ENCODE results near the gene WNT11. TPM values are rescaled to one million over a fixed set of nuclear protein-coding genes. Genes with fewer than 3 reads are reported as not detected.

WNT11 gene
- total RNA-seq, 1 experiment from 2014 or later: not detected

DNA sequence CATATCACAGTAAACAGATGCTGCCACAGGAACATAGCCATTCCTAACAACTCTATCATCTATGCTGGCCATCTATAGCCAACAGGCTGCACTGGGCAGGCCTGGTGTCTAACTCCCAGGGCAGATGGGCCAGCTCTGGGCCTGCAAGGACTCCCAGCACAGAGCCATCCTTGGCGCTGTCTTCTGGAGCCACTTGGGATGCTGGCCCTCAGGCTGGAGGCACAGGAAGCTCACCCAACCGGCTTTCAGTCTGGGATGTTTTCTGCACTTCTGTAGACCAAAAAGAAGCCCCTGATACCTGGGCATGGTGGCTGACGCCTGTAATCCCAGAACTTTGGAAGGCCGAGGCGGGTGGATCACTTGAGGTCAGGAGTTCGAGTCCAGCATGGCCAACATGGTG, 40.8 kb upstream of the WNT11 start:
- H3K27ac Mint-ChIP-seq (ENCODE audit: low read depth, unreplicated experiment): no peak overlapping the region
- intact Hi-C loops (cut with micrococcal nuclease): no loop called here
- no peaks in the 10 kb centered on the region for H3K36me3 Mint-ChIP-seq (ENCODE audit: insufficient read depth, unreplicated experiment)
- H3K4me1 Mint-ChIP-seq (ENCODE audit: insufficient read depth, unreplicated experiment): peaks cover 13% of the 10 kb centered on the region
- CTCF ChIA-PET: interaction anchor here (0.6 kb wide), 1 partner anchor 269 kb away, joined by 3 read pairs; no protein-coding TSS in a partner anchor
- TF ChIP-seq, protein P1, sequence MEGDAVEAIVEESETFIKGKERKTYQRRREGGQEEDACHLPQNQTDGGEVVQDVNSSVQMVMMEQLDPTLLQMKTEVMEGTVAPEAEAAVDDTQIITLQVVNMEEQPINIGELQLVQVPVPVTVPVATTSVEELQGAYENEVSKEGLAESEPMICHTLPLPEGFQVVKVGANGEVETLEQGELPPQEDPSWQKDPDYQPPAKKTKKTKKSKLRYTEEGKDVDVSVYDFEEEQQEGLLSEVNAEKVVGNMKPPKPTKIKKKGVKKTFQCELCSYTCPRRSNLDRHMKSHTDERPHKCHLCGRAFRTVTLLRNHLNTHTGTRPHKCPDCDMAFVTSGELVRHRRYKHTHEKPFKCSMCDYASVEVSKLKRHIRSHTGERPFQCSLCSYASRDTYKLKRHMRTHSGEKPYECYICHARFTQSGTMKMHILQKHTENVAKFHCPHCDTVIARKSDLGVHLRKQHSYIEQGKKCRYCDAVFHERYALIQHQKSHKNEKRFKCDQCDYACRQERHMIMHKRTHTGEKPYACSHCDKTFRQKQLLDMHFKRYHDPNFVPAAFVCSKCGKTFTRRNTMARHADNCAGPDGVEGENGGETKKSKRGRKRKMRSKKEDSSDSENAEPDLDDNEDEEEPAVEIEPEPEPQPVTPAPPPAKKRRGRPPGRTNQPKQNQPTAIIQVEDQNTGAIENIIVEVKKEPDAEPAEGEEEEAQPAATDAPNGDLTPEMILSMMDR (IDR thresholded peaks at IDR 0.05; ENCODE audit: unreplicated experiment): no peak
- no peak for DNase-seq (ENCODE audit: unreplicated experiment)
- peaks cover 12% of the 10 kb centered on the region for H3K27me3 Mint-ChIP-seq (ENCODE audit: insufficient read depth, unreplicated experiment)
- POLR2A ChIA-PET: interaction anchor here (0.7 to 1.5 kb wide), 2 partner anchors 11 to 107 kb away, joined by 4 to 8 read pairs; no protein-coding TSS in a partner anchor
- no peak overlapping the region for H3K4me3 Mint-ChIP-seq (ENCODE audit: unreplicated experiment)
- no TSS peak for BruUV-seq (replicated peaks)
- H3K9me3 Mint-ChIP-seq (ENCODE audit: unreplicated experiment): no peaks in the 10 kb centered on the region

GRCh38 chr11:76246271-76246933, 40.1 kb upstream of the WNT11 start:
- peaks cover 12% of the 10 kb centered on the region for H3K27me3 Mint-ChIP-seq (ENCODE audit: insufficient read depth, unreplicated experiment)
- TF ChIP-seq, protein P1 (IDR thresholded peaks at IDR 0.05; ENCODE audit: unreplicated experiment): no peak
- H3K9me3 Mint-ChIP-seq (ENCODE audit: unreplicated experiment): no peaks in the 10 kb centered on the region
- H3K27ac Mint-ChIP-seq (ENCODE audit: low read depth, unreplicated experiment): no peak overlapping the region
- no peak for DNase-seq (ENCODE audit: unreplicated experiment)
- ChIA-PET POLR2A (interaction anchor here (1.1 to 1.5 kb wide), 2 partner anchors 10 to 20 kb away, joined by 3 to 8 read pairs; no protein-coding TSS in a partner anchor), CTCF (interaction anchor here (0.6 kb wide), 1 partner anchor 270 kb away, joined by 3 read pairs; no protein-coding TSS in a partner anchor)
- BruUV-seq (replicated peaks): no TSS peak
- H3K4me3 Mint-ChIP-seq (ENCODE audit: unreplicated experiment): no peak overlapping the region
- intact Hi-C loops (cut with micrococcal nuclease): no loop called here
- H3K36me3 Mint-ChIP-seq (ENCODE audit: insufficient read depth, unreplicated experiment): no peaks in the 10 kb centered on the region
- peaks cover 7% of the 10 kb centered on the region for H3K4me1 Mint-ChIP-seq (ENCODE audit: insufficient read depth, unreplicated experiment)

- ChIA-PET CTCF (interaction anchor here (0.6 kb wide), 1 partner anchor 13 kb away, joined by 3 read pairs; no protein-coding TSS in a partner anchor), POLR2A (interaction anchor here (1.1 to 1.5 kb wide), 2 partner anchors 9 to 20 kb away, joined by 3 to 8 read pairs; no protein-coding TSS in a partner anchor)
- TF ChIP-seq, protein P1 (IDR thresholded peaks at IDR 0.05; ENCODE audit: unreplicated experiment): no peak
- BruUV-seq (replicated peaks): no TSS peak
- intact Hi-C loops (cut with micrococcal nuclease): no loop called here
- DNase-seq (ENCODE audit: unreplicated experiment): no peak
- Mint-ChIP-seq H3K4me3 (ENCODE audit: unreplicated experiment) (no peak overlapping the region), H3K27me3 (ENCODE audit: insufficient read depth, unreplicated experiment) (peaks cover 12% of the 10 kb centered on the region), H3K27ac (ENCODE audit: low read depth, unreplicated experiment) (no peak overlapping the region), H3K36me3 (ENCODE audit: insufficient read depth, unreplicated experiment) (no peaks in the 10 kb centered on the region), H3K4me1 (ENCODE audit: insufficient read depth, unreplicated experiment) (peaks cover 3% of the 10 kb centered on the region), H3K9me3 (ENCODE audit: unreplicated experiment) (no peaks in the 10 kb centered on the region)
Observed at GRCh38 chr11:76245720-76246119, 39.4 kb upstream of the WNT11 start.

DNA sequence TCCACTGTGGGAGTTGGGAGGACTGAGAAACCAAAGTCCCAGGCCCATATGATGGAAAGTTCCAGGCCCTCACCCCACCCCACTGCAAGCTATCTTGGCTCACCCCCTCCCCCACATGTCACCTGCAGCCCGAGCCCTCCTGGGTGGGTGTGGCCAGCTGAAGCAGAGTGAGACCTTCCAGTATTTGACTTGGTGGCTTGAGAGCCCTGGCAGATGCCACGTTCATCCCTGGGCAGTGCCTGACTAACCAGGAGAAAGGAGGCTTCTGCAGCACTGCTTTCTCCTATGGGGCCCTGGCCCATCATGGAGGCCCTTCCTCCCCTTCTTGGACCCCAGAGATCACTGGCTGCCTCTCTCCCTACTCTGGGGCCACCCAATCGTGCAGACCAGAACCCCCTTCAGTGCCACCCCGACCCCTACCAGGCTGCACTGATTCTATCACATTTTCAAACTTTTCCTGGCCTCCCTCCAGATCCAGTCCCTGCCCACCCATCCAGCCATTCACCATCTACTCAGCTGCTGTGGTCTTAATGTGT, 38.1 kb upstream of the WNT11 start:
- Mint-ChIP-seq H3K4me1 (ENCODE audit: insufficient read depth, unreplicated experiment) (peaks cover 3% of the 10 kb centered on the region), H3K4me3 (ENCODE audit: unreplicated experiment) (no peak overlapping the region), H3K9me3 (ENCODE audit: unreplicated experiment) (no peaks in the 10 kb centered on the region), H3K36me3 (ENCODE audit: insufficient read depth, unreplicated experiment) (no peaks in the 10 kb centered on the region), H3K27ac (ENCODE audit: low read depth, unreplicated experiment) (no peak overlapping the region), H3K27me3 (ENCODE audit: insufficient read depth, unreplicated experiment) (peaks cover 12% of the 10 kb centered on the region)
- intact Hi-C loops (cut with micrococcal nuclease): no loop called here
- CTCF ChIA-PET: interaction anchor here (1.0 to 1.8 kb wide), 2 partner anchors 9 to 74 kb away, joined by 3 to 8 read pairs; no protein-coding TSS in a partner anchor
- BruUV-seq (replicated peaks): no TSS peak
- TF ChIP-seq, protein P1 (IDR thresholded peaks at IDR 0.05; ENCODE audit: unreplicated experiment): no peak
- no peak for DNase-seq (ENCODE audit: unreplicated experiment)
- POLR2A ChIA-PET: no interaction called here
